ENCODE measurements around the gene CFL1.

The CFL1 gene

GRCh38 chr11:65871811-65872548, 14.0 kb upstream of the CFL1 start:
- H3K4me3 ChIP-seq (ENCODE audit: low read depth, low read length): no peak overlapping the region
- no peak for DNase-seq (ENCODE audit: low read depth)
- no peak for TF ChIP-seq CTCF (IDR thresholded peaks at IDR 0.05; ENCODE audit: insufficient read depth, low read depth, low read length, missing control alignments)

DNA sequence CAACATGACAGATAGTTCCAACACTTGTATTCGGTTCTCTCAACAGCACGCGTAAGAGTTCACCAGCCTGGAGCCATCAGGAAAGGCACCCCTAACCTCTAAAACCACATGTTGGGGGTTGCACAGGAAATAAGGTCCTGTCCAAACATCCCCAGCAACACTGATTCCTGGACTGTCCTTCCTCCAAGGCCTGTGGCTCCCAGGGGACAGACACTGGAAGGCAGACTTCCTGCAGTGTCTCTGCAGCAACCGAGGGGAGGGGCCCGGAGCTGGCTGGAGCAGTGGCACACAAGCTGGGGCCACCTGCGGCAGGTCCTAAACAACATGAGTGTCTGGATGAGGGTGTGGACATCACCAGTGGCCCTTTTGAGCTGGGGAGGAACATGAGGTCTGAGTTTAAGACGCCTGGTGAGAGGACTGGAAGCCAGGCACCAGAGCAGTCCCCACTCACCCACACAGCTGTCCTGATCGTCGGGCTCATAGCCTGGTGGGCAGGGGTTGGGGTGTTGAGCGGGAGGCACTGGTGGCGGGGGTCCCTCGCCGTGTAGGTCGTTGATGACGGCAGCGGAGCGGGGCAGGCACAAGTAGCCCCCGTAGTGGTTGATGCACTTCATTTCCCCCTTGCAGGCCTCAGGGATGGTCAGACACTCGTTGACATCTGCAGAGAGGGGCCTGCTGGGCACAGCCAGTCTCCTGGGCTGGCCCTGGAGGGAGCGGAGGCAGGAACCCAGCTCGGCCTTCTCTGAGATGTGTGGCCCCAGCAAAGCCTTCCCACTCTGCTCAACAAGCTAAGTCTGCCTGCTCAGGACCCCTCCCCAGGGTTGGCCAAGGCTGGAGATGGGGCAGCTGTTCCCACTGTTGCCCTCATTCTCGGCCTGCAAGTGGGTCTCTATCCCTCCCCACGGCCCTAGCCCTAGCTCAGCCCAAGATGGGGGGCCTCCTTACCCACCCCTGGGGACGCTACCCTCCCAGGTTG, 13.0 kb upstream of the CFL1 start:
- no peak for TF ChIP-seq CTCF (IDR thresholded peaks at IDR 0.05; ENCODE audit: insufficient read depth, low read depth, low read length, missing control alignments)
- no peak for DNase-seq (ENCODE audit: low read depth)
- no peak overlapping the region for H3K4me3 ChIP-seq (ENCODE audit: low read depth, low read length)

- no peak overlapping the region for H3K4me3 ChIP-seq (ENCODE audit: low read depth, low read length)
- TF ChIP-seq CTCF (IDR thresholded peaks at IDR 0.05; ENCODE audit: insufficient read depth, low read depth, low read length, missing control alignments): no peak
- DNase-seq (ENCODE audit: low read depth): no peak
Measured at GRCh38 chr11:65870307-65870658, 12.3 kb upstream of the CFL1 start.

DNA sequence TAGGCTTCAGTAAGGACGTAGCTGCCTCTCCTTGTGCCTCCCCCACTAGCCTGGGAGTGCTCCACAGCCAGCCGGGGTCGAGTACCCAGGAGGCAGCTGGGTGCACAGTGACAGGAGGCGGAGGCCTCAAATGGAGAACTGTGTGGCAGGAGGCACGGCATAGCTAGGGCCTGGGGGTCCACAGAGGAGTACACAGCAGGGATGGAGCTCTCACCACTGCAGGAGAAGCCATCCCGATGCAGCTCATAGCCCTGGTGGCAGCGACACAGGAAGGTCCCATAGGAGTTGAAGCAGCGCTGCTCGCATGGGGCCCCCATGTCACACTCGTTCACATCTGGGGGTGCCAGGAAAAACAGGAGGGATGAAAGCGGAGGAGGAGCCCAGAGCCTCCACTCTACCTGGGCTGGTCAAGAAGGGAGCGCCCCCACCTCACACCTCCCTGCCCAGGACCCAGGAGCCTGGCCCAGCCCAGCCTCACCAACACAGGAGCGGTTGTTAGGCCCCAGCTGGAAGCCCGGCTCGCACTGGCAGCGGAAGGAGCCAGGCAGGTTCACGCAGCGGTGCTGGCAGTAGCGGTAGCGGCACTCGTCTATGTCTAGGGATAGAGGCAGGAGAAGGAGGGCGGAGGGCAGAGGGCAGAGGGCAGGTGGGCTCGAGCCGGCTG, 11.8 kb upstream of the CFL1 start:
- H3K4me3 ChIP-seq (ENCODE audit: low read depth, low read length): no peak overlapping the region
- no peak for TF ChIP-seq CTCF (IDR thresholded peaks at IDR 0.05; ENCODE audit: insufficient read depth, low read depth, low read length, missing control alignments)
- no peak for DNase-seq (ENCODE audit: low read depth)

DNA sequence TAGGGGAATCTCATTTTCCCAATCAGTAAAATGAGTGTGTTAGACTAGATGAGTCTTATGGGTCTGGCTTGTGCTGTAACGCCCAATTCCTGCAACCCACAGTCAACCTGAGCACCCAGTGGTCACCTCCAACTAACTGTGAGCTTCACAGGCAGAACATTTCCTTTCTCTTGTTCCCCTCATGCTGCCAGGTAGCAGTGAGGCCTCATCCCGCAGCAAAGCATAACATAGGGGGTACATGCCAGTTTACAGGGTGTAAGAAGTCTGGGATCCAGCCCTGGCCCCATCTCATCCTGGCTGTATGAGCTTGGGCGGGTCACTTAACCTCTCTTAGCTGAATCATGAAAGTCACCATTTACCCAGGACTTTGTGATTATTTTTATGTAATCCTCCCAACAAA, 10.9 kb upstream of the CFL1 start:
- TF ChIP-seq CTCF (IDR thresholded peaks at IDR 0.05; ENCODE audit: insufficient read depth, low read depth, low read length, missing control alignments): no peak
- no peak overlapping the region for H3K4me3 ChIP-seq (ENCODE audit: low read depth, low read length)
- no peak for DNase-seq (ENCODE audit: low read depth)

DNA sequence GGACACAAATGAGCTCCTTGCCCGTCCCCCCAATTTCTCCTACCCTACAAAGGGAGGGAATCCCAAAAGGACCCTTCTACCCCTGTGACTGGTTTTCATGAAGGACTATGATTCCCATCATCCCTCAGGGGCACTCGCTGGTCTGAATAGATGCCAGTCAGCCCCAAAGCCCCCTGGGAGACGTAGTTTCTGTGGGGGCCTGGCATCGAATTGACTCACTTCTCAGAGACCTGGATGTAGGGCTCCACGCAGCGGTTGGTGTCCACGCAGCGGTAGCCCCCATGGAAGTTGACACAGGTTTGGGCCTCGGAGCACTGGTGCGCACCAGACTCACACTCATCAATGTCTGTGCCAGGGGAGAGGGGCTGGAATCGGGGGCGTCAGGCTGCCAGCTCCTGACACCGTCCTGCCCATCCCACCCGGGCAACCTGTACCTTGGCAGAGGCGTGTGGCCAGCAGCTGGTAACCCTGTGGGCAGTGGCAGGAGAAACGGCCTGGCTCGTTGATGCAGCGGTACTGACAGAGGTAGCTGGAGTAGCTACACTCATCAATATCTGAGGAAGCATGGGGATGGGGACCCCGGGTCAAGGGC, 10.2 kb upstream of the CFL1 start:
- peak; percentile 39 for DNase-seq (ENCODE audit: low read depth)
- TF ChIP-seq CTCF (IDR thresholded peaks at IDR 0.05; ENCODE audit: insufficient read depth, low read depth, low read length, missing control alignments): no peak
- no peak overlapping the region for H3K4me3 ChIP-seq (ENCODE audit: low read depth, low read length)
